Karpas-422 (cell line): ENCODE measurements around the gene TCEA3. TPM values are rescaled to one million over a fixed set of nuclear protein-coding genes. Genes with fewer than 3 reads are reported as not detected.

Experiments used
- DNase-seq: peaks from one replicate; pipeline ENCODE4 v3.0.0-alpha.2; 2015
- H2AFZ ChIP-seq: fragments of 200-600 bp; sonication (generic); 2 replicates; pipeline ENCODE4 v1.6.1; 2014; ENCODE audit warnings: antibody characterized with exemption, low read length, mixed read lengths
- H3K27ac ChIP-seq: fragments of 200-600 bp; sonication (generic); 2 replicates; pipeline ENCODE4 v1.5.1; 2014; ENCODE audit warnings: mild to moderate bottlenecking, low read length, moderate library complexity
- H3K27me3 ChIP-seq: fragments of 200-600 bp; sonication (generic); 2 replicates; pipeline ENCODE4 v1.6.1; 2014; ENCODE audit warnings: low read length, mixed read lengths
- H3K36me3 ChIP-seq: fragments of 200-600 bp; sonication (generic); 2 replicates; pipeline ENCODE4 v1.6.1; 2014; ENCODE audit warnings: low read length, mixed read lengths; ENCODE audit not compliant: insufficient read depth
- H3K4me1 ChIP-seq: fragments of 200-600 bp; sonication (generic); 2 replicates; pipeline ENCODE4 v1.6.1; 2014; ENCODE audit warnings: mild to moderate bottlenecking, low read length, mixed read lengths
- H3K4me2 ChIP-seq: fragments of 200-600 bp; sonication (generic); 2 replicates; pipeline ENCODE4 v1.6.1; 2014; ENCODE audit warnings: low read length, low read depth, mild to moderate bottlenecking; ENCODE audit not compliant: poor library complexity, severe bottlenecking
- H3K4me3 ChIP-seq: fragments of 200-600 bp; sonication (generic); 2 replicates; pipeline ENCODE4 v1.5.1; 2014; ENCODE audit warnings: mild to moderate bottlenecking, antibody characterized with exemption, low read length, mixed read lengths
- H3K79me2 ChIP-seq: fragments of 200-600 bp; sonication (generic); 2 replicates; pipeline ENCODE4 v1.6.1; 2014; ENCODE audit warnings: mild to moderate bottlenecking, low read length, mixed read lengths
- H3K9ac ChIP-seq: fragments of 200-600 bp; sonication (generic); 2 replicates; pipeline ENCODE4 v1.6.0; 2014; ENCODE audit warnings: low read length
- H3K9me2 ChIP-seq: fragments of 200-600 bp; sonication (generic), shearing (Covaris generic); replicated peaks from 2 replicates; pipeline ENCODE4 v1.6.0; 2014; ENCODE audit warnings: mild to moderate bottlenecking, low read length, moderate library complexity; ENCODE audit not compliant: insufficient read depth
- H3K9me3 ChIP-seq: fragments of 300-700, 200-600 bp; sonication (generic); 2 replicates; pipeline ENCODE4 v1.6.1; 2014; ENCODE audit warnings: low read length, mixed read lengths
- H4K20me1 ChIP-seq: fragments of 200-600 bp; sonication (generic); 2 replicates; pipeline ENCODE4 v1.6.1; 2014; ENCODE audit warnings: mild to moderate bottlenecking, antibody characterized with exemption, low read length, low read depth; ENCODE audit not compliant: insufficient read depth
- total RNA-seq: library from RNA; depleted of rRNA; stranded (reverse); fragments of >200 nt; shearing (Covaris generic); gene quantifications from 2 replicates; pipeline ENCODE4 v1.2.3, GENCODE V29; 2014; ENCODE audit warnings: low replicate concordance

The TCEA3 gene
- total RNA-seq, 1 experiment from 2014 or later, result not detected

- Histone ChIP-seq H3K36me3 (peaks cover 22% of the 10 kb centered on the region), H3K9ac (peak overlapping the region; percentile 90), H3K27ac (peak overlapping the region; percentile 84), H3K4me1 (peaks cover 21% of the 10 kb centered on the region), H3K9me3 (peaks cover 9% of the 10 kb centered on the region), H3K4me2 (peak overlapping the region; percentile 96), H4K20me1 (0 out of 2 replicates have a peak, but pooled peaks cover 5% of the 10 kb centered on the region), H2AFZ (peak overlapping the region; percentile 99), H3K4me3 (peak overlapping the region; percentile 83), H3K9me2 (no peaks in the 10 kb centered on the region), H3K79me2 (peaks cover 24% of the 10 kb centered on the region), H3K27me3 (no peaks in the 10 kb centered on the region)
- peak; percentile 96 for DNase-seq
These were observed 55.8 kb downstream of the TCEA3 start for GRCh38 chr1:23368562-23369334.

- peaks cover 29% of the 10 kb centered on the region for H3K36me3 ChIP-seq
- H3K9me2 ChIP-seq, result no peaks in the 10 kb centered on the region
- peaks cover 15% of the 10 kb centered on the region for H3K9me3 ChIP-seq
- peaks cover 24% of the 10 kb centered on the region for H3K79me2 ChIP-seq
- peak overlapping the region; percentile 83 for H3K4me3 ChIP-seq
- DNase-seq, result peak; percentile 99
- H3K4me1 ChIP-seq, result peaks cover 21% of the 10 kb centered on the region
- H3K4me2 ChIP-seq, result peak overlapping the region; percentile 96
- H3K27me3 ChIP-seq, result no peaks in the 10 kb centered on the region
- H4K20me1 ChIP-seq, result 0 out of 2 replicates have a peak, but pooled peaks cover 5% of the 10 kb centered on the region
- H2AFZ ChIP-seq, result peak overlapping the region; percentile 99
- peak overlapping the region; percentile 84 for H3K27ac ChIP-seq
- H3K9ac ChIP-seq, result peak overlapping the region; percentile 90
These were observed 56.6 kb downstream of the TCEA3 start for GRCh38 chr1:23367791-23368561.

- H3K4me1 ChIP-seq, result peaks cover 21% of the 10 kb centered on the region
- peak overlapping the region; percentile 88 for H3K4me2 ChIP-seq
- H3K27ac ChIP-seq, result no peak overlapping the region
- peaks cover 24% of the 10 kb centered on the region for H3K79me2 ChIP-seq
- H3K9me3 ChIP-seq, result peaks cover 20% of the 10 kb centered on the region
- H3K36me3 ChIP-seq, result peaks cover 35% of the 10 kb centered on the region
- H2AFZ ChIP-seq, result peak overlapping the region; percentile 48; the same call in 1 of the 2 replicates
- H3K27me3 ChIP-seq, result no peaks in the 10 kb centered on the region
- H3K9ac ChIP-seq, result peak overlapping the region; percentile 80
- 0 out of 2 replicates have a peak, but pooled peaks cover 5% of the 10 kb centered on the region for H4K20me1 ChIP-seq
- DNase-seq, result no peak
- peak overlapping the region; percentile 83 for H3K4me3 ChIP-seq
- no peaks in the 10 kb centered on the region for H3K9me2 ChIP-seq
These were observed 57.1 kb downstream of the TCEA3 start for GRCh38 chr1:23367451-23367790.

GRCh38 chr1:23366598-23366997 is 58.0 kb downstream of the TCEA3 start:
- Histone ChIP-seq H3K27me3 (no peaks in the 10 kb centered on the region), H3K27ac (no peak overlapping the region), H3K4me3 (0 out of 2 replicates have a peak overlapping the region, but pooled peaks have one; percentile 83), H3K9me3 (peaks cover 29% of the 10 kb centered on the region), H3K4me2 (peak overlapping the region; percentile 88), H2AFZ (no peak overlapping the region), H4K20me1 (0 out of 2 replicates have a peak, but pooled peaks cover 5% of the 10 kb centered on the region), H3K79me2 (peaks cover 24% of the 10 kb centered on the region), H3K36me3 (peaks cover 43% of the 10 kb centered on the region), H3K9ac (no peak overlapping the region), H3K9me2 (no peaks in the 10 kb centered on the region), H3K4me1 (peaks cover 21% of the 10 kb centered on the region)
- DNase-seq, result no peak

- no peaks in the 10 kb centered on the region for H3K27me3 ChIP-seq
- no peak overlapping the region for H3K27ac ChIP-seq
- H4K20me1 ChIP-seq, result 0 out of 2 replicates have a peak, but pooled peaks cover 5% of the 10 kb centered on the region
- peaks cover 21% of the 10 kb centered on the region for H3K4me1 ChIP-seq
- no peak overlapping the region for H3K4me2 ChIP-seq
- peaks cover 33% of the 10 kb centered on the region for H3K9me3 ChIP-seq
- no peak overlapping the region for H3K4me3 ChIP-seq
- H3K9me2 ChIP-seq, result no peaks in the 10 kb centered on the region
- H3K9ac ChIP-seq, result no peak overlapping the region
- DNase-seq, result no peak
- H3K36me3 ChIP-seq, result peaks cover 48% of the 10 kb centered on the region
- H3K79me2 ChIP-seq, result peaks cover 24% of the 10 kb centered on the region
- H2AFZ ChIP-seq, result no peak overlapping the region
These were observed 58.4 kb downstream of the TCEA3 start for GRCh38 chr1:23366146-23366545.

- peaks cover 45% of the 10 kb centered on the region for H3K9me3 ChIP-seq
- H4K20me1 ChIP-seq, result no peaks in the 10 kb centered on the region
- H3K4me2 ChIP-seq, result no peak overlapping the region
- H3K79me2 ChIP-seq, result peaks cover 11% of the 10 kb centered on the region
- DNase-seq, result no peak
- H3K4me3 ChIP-seq, result no peak overlapping the region
- no peak overlapping the region for H3K27ac ChIP-seq
- H3K4me1 ChIP-seq, result peaks cover 5% of the 10 kb centered on the region
- no peak overlapping the region for H3K9ac ChIP-seq
- H3K36me3 ChIP-seq, result peaks cover 65% of the 10 kb centered on the region
- H2AFZ ChIP-seq, result no peak overlapping the region
- H3K9me2 ChIP-seq, result no peaks in the 10 kb centered on the region
- no peaks in the 10 kb centered on the region for H3K27me3 ChIP-seq
These were observed 62.3 kb downstream of the TCEA3 start for GRCh38 chr1:23362218-23362713.

GRCh38 chr1:23358310-23358875 is 66.2 kb downstream of the TCEA3 start:
- no peak overlapping the region for H3K4me3 ChIP-seq

More at GRCh38 chr1:23358310-23358875, 66.2 kb downstream of the TCEA3 start:
- Histone ChIP-seq H2AFZ (no peak overlapping the region), H3K4me1 (no peaks in the 10 kb centered on the region), H3K9me3 (peaks cover 32% of the 10 kb centered on the region), H3K36me3 (peaks cover 39% of the 10 kb centered on the region), H3K27me3 (no peaks in the 10 kb centered on the region), H3K4me2 (no peak overlapping the region), H3K9ac (no peak overlapping the region), H3K9me2 (no peaks in the 10 kb centered on the region), H3K79me2 (no peaks in the 10 kb centered on the region), H3K27ac (no peak overlapping the region), H4K20me1 (no peaks in the 10 kb centered on the region)
- DNase-seq, result no peak
